ENCODE measurements around the gene DHRSX.
A peak's percentile ranks its signal among the peaks of the same experiment; 100 is the strongest.
"Not testable (repeated sequence)": the region's sequence is repeated elsewhere in the genome, so short reads cannot be mapped to it uniquely, and the experiment has no call there.

The DHRSX gene

DNA sequence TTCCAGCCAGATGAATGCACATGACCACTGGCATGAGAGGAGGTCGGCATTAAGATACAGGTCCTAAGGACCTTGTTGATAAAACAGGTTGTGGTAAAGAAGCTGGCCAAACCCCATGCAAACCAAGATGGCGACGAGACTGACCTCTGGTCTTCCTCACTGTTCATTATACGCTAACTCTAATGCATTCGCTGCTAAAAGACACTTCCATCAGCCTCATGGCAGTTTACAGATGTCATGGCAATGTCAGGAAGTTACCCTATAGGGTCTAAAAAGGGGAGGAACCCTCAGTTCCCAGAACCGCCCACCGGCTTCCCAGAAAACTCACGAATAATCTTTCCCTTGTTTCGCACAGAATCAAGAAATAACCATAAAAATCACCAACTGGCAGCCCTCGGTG is 182.4 kb downstream of the DHRSX start:
- DNase-seq (ENCODE audit: low read depth, low spot score): no peak

DNA sequence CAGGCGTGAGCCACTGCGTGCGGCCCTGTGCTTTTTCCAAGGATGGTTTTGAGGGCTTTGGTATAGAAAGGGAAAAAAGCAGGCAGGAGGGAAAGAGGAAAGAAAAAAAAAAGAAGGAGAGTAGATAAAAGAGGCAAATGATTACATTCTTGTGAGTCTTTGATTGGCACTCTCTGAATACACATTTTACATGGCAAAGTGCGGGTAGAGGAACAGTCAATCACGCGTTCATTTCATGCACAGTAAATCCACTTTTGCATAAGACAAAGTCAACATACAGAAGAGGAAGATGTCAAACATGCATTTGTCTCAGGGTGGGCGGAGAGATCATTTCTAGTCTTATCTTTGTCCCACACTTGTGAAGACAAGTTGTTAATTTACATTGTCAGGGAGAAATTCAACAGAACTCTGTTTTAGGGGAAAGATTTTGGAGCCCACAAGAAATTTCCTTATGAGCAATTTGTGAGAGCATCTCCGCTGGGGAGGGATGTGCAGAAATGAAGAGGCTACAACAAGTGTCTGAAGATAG is 183.2 kb downstream of the DHRSX start:
- DNase-seq (ENCODE audit: low read depth, low spot score): no peak

DNA sequence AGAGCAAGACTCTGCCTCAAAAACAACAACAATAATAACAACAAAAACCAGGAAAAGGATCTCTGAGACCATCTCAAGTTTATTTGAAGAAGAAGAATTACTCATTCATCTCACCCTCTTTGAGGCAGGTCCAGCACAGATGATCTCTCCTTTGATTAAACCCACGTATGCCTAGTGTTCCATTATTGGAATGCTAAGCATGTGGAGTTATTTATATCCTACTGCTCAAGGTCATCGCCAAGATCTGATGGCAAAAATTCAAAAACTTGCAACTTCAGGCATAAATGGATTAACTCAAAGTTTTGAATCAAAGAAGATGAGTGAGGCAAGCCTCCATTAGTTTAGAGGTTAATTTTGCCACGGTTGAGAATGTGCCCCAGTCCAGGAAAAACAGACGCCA is 184.2 kb downstream of the DHRSX start:
- peak; percentile 21 for DNase-seq (ENCODE audit: low read depth, low spot score)

DNA sequence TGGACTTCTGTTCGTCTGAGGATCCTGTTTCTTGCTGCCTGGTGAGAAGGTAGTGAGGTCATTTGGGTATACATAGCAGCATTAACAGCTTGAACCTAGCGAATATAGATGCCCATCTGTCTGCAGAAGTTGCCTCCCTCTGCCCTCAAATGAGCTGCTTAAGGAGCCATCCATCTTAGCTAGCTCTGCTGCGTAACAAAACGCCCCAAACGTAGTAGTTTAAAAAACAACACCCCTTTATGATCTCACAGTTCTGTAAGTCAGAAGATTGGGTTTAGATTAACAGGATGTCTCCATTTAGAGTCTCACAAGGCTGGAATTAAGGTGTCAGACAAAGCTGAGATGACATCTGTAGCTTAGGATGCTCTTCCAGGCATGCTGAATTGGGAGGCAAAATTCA is 185.3 kb downstream of the DHRSX start:
- no peak for DNase-seq (ENCODE audit: low read depth, low spot score)

DNA sequence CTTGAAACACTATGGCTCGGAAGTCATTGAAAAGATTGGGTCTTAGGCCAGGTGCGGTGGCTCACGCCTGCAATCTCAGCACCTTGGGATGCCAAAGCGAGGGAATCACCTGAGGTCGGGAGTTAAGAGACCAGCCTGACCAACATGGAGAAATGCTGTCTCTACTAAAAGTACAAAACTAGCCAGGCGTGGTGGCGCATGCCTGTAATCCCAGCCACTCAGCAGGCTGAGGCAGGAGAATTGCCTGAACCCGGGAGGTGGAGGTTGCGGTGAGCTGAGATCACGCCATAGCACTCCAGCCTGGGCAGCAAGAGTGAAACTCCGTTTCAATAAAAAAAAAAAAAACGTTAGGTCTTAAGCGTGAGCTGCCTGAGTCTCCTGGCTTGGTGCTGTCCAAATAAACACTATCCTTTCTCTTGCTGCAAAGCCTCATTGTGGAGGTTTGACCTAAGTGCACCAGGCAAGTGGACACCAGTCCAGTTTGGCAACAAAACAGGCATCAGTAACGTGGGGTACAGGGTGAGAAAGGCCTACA is 185.9 kb downstream of the DHRSX start:
- DNase-seq (ENCODE audit: low read depth, low spot score): no peak

DNA sequence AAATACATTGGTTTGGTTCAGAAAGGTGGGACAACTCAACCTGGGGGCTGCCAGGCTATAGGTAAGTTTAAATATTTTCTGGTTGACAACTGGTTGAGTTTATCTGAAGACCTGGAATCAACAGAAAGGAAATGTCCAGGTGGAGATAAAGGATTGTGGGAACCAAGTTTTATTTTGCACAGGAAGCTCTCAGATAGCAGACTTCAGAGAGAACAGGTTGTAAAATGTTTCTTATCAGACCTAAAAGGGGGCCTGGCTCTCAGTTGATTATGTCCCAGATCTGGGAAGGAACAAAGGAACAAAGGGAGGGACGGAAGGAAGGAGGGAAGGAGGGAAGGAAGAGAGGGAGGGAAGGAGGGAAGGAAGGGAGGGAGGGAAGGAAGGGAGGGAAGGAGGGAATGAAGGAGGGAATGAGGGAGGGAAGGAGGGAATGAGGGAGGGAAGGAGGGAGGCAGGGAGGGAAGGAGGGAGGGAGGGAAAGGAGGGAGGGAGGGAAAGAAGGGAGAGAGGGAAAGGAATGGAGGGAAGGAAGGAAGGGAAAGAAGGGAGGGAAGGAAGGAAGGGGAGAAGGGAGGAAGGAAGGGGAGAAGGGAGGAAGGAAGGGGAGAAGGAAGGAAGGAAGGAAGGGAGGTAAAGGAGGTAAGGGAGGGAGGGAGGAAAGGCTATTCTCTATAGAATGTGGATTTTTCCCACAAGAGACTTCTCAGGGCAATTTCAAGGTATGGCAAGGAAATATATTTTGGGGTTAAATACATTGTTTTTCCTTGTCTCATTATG is 186.7 kb downstream of the DHRSX start:
- no peak for DNase-seq (ENCODE audit: low read depth, low spot score)

DNA sequence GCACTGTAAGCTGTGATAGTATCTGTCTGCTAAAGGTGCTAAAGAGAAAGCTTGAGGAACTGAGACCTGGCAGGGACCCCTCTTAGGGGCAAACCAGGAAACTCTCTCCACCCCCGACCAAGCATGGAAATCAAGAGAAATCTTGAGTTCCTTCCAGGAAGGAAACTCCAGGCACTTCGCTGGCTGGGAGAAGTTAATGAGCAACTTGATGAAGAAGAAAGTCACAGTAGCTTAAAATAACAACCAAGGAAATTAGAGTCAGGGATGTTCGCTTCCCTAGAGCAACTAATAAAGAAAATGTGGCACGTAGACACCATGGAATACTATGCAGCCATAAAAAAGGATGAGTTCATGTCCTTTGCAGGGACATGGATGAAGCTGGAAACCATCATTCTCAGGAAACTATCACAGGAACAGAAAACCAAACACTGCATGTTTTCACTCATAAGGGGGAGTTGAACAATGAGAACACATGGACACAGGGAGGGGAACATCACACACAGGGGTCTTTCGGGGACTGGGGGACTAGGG is 188.7 kb downstream of the DHRSX start:
- DNase-seq (ENCODE audit: low read depth, low spot score): not testable (repeated sequence)

DNA sequence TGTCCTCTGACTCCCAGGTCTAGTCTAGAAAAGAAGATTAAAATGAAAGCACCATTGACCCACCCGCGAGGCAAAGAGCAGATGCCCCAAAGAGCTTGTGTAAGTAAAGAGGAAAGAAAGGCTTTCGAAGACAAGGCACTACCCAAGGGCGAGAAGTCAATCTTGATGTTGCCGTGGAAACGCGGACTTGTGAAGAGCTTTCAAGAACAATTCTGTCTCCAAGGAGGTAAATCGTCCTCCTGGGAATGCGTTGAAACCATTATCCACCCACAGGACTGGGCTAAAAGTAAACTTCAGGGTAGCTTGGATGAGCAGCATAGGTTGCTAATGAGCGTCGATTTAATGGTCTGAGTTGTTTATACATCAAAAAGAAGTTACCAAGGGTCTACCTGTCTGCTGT is 189.3 kb downstream of the DHRSX start:
- peak; percentile 19 for DNase-seq (ENCODE audit: low read depth, low spot score)

DNA sequence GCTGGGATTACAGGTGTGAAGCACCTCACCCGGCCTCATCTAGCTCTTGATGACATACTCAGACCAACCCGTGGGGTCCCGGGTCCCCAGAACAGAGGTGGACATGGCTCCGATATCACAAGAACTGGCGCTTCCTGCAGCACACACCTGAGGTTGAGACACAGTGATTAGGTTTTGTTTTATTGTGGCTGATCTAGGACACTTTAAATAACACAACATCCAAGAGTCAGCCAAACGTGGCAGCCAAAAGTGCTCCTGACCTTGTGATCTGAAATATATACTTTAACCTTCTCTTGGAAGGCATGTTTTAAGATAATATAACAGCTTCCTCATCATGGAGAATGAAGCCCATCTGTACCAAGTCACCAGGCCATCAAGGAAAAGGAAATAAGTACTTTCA is 198.9 kb downstream of the DHRSX start:
- no peak for DNase-seq (ENCODE audit: low read depth, low spot score)

DNA sequence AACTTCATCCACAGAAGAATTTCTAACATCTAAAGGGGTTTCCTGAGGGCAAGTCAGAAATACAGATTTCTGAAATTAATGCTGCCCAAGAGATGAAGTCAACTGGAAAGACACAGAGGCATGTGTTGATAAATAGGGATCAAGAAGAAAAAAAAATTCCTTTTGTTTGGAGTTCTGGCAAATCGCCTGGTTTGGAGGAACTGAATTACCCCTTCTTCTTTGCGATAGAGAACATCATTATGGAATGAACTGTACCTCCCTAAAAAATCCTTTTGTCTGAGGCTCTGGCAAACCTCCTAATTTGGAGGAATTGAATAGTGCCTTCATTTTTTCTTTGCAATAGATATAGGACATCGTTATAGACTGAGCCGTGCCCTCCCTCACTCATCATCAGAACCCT is 200.9 kb downstream of the DHRSX start:
- DNase-seq (ENCODE audit: low read depth, low spot score): peak; percentile 33

DNA sequence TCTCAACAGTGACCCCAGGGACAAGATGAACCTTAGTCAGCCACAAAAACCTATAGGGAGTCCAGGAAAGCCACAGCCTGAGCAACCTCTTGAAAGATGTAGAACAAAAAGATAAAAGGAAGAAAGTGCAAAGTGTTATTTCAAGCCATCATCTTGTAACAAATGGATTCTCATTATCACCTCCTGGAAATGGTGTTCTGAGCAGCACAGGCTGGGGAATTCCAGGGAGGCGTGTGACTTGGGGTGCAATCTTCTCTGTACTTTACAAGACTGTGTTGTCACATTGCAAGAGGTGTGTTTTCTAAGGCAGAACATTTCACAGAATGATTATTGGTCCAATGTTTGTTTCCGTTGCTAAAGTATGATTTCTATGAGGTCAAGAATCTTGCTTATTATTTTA is 214.0 kb downstream of the DHRSX start:
- DNase-seq (ENCODE audit: low read depth, low spot score): no peak

DNA sequence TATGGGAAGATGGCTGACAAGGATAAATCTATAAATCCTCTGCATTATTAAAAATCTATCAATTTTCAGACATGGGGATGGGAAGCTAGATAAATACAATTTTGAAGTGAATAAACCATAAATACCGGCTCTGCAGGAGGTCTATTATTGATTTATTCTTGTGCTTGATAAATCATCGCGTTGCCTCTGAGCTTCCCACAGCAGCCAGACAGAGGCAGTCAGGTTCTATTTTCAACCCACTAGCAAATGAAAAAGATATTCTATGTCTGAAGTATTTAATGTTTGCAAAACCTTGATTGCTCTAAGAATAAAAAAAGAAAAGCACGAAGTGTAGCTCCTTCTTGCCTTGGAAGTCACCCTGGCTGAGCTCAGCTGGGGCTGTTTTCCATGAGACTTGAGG is 216.2 kb downstream of the DHRSX start:
- DNase-seq (ENCODE audit: low read depth, low spot score): no peak

DNA sequence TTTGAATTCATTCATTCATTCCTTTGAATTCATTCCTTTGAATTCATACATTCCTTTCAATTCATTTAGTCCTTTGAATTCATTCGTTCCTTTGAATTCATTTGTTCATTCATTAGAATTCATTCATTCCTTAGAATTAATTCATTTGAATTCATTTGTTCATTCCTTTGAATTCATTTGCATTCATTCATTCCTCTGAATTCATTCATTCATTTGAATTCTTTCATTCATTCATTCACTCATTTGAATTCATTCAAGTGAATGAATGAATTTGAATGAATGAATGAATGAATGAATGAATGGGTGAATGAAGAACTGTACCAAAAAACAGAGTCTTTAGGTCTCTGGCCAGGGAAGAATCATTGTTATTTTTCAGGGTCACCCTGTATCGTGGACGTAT is 216.6 kb downstream of the DHRSX start:
- DNase-seq (ENCODE audit: low read depth, low spot score): no peak

DNA sequence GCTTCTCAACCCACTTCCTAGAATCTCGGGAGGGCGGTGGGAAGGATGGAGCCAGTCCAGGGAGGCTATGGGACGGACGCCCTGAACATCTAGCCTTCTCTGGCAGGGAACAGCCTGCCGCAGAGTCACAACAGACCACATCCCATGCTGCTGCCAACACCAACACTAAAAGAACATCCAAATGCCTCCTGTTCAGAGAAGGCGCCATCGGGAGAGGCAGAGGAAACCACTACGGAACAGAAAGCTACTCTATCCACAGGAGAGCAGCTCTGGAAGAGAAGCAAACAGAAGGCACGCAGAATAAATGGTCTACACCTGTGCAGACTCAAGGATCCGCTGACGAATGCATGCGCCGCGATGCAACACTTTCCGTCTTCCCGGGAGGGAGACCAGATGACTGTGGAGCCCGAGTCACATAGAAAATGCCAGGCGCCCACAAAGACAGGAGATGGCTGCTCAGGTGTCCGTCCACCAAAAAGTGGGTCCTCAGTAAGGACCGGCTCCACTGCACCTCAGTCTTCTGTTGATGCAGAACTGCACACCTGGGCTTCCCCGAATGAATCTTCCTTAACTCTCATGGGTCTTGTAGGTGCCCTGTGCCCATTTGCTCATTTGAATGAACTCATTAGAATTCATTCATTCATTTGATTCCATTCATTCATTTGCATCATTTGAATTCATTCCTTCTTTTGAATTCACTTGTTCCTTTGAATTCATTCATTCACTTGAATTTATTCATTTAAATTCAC is 217.5 kb downstream of the DHRSX start:
- peak; percentile 82 for DNase-seq (ENCODE audit: low read depth, low spot score)

DNA sequence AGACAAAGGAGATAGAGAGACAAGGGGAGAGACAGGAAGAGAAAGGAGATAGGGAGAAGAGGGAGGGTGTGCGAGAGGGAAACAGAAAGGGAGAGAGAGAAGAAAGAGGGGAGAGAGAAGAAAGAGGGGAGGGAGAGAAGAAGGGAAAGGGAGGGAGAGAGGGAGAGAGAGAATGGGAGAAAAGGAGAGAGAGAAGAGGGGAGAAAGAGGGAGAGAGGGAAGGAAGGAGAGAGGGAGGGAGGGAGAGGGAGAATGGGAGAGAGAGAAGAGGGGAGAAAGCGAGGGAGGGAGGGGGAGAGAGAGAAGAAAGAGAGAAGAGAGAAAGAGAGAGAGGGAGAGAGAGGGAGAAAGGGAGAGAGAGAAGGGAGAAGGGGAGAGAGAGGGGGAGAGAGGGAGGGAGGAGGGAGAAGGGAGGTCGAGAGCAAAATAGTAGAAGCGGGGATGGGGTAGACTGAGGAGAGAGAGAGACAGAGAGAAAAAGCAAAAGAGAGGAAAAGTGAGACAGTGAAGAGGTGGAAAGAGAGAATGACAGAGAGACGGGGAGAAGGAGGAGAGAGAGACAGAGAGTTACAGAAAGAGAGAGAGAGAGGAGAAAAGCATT is 218.2 kb downstream of the DHRSX start:
- no peak for DNase-seq (ENCODE audit: low read depth, low spot score)

DNA sequence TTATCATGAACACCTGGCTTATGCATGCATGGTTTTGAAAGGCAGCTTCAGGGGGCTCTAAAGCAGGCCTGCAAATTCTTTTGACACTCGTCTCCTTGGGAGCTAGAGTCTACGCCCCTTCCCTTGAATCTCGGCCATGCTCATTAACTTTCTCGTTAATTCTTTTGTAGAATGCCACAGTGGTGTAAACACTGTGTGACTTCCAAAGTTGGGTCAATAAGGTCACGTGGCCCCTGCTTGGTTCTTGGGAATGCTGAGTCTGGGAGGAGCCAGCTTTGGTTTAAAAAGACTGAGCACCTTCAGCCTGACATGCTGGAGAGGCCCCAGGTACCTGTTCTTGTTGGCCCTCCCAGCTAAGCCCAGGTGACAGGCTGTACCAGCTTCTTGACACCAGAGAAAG is 228.4 kb downstream of the DHRSX start:
- DNase-seq (ENCODE audit: low read depth, low spot score): no peak

DNA sequence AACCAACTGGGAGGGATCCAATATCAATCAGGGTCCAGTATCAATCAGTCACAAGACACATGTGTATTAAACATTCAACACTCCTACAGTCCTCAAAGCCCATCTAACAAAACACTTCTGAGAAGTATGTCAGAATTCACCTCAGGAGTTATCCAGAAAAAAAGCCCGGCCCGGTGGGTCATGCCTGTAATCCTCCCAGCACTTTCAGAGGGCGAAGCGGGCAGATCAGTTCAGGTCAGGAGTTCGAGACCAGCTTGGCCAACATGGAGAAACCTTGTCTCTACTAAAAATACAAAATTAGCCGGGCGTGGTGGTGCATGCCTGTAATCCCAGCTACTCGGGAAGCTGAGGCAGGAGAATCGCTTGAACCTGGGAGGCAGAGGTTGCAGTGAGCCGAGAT is 229.2 kb downstream of the DHRSX start:
- DNase-seq (ENCODE audit: low read depth, low spot score): not testable (repeated sequence)

DNA sequence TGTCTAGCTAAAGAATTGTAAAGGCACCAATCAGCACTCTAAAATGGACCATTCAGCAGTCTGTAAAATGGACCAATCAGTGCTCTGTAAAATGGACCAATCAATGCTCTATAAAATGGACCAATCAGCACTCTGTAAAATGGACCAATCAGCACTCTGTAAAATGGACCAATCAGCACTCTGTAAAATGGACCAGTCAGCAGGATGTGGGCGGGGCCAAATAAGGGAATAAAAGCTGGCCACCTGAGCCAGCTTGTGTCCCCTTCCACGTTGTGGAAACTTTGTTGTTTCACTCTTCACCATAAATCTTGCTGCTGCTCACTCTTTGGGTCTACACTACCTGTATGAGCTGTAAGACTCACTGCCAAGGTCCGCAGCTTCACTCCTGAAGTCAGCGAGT is 230.0 kb downstream of the DHRSX start:
- DNase-seq (ENCODE audit: low read depth, low spot score): not testable (repeated sequence)

DNA sequence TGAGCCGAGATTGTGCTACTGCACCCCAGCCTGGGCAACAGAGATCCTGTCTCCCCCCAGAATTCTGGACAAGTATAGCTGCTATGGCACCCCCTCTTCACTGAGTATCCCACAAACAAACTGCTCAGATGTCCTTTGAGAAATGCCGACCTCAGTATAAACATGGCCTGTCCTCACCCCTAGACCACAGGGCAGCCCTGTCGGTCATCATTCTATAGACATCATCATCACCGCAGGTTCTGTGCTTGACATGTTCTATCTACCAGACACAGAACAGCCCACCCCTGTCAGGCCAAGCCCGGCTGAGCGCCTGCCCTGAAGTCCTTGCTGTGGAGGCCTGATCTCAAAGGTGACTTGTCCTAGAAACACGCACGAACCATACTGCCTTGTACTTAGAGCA is 232.9 kb downstream of the DHRSX start:
- DNase-seq (ENCODE audit: low read depth, low spot score): no peak

DNA sequence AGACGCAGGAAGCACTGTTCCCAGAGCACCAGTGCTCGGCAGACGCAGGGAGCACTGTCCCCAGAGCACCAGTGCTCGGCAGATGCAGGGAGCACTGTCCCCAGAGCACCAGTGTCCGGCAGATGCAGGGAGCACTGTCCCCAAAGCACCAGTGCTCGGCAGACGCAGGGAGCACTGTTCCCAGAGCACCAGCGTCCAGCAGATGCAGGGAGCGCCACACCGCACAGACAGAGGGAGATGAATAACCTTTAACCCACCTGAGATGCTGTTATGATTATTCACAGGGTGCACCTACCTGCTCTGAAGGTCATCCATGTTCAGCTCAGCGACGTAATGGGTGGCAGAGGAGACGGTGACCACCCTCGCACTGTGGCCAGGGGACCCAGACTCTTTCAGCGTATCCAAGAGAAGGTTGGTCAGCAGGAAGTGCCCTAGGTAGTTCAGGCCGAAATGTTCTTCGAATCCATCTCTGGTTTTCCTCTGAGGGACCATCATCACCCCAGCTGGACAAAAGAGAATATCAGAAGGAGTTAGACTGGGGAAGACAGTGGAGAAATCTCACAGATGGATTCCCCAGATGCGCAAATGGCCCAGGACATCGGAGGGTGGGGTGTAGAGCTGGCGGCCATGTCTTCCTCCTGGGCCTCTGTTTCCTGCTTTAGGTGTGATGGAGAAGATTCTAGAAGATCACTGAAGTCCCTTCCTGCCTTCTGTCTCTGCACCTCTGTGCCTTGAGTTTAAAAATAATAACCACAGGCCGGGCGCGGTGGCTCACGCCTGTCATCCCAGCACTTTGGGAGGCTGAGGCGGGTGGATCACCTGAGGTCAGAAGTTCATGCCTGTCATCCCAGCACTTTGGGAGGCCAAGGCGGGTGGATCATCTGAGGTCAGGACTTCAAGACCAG is 234.1 kb downstream of the DHRSX start:
- no peak for DNase-seq (ENCODE audit: low read depth, low spot score)
